HFF-Myc (cell line): ENCODE measurements around the gene PIEZO2.

Experiments
- DNase-seq: peaks from one replicate; pipeline ENCODE4 v3.0.0-alpha.2; 2011; ENCODE audit warnings: low read depth; ENCODE audit errors: extremely low read depth
- H3K4me3 ChIP-seq: replicated peaks from 2 replicates; pipeline ENCODE4 v1.5.1; 2011; ENCODE audit warnings: low read depth, mild to moderate bottlenecking, control low read depth, low read length
- CTCF ChIP-seq: IDR thresholded peaks from 2 replicates; pipeline ENCODE4 v1.5.1; 2012; ENCODE audit warnings: mild to moderate bottlenecking, low read depth, low read length, control low read depth; ENCODE audit errors: missing control alignments

Gene PIEZO2

GRCh38 chr18:10757349-10757748 lies 392.0 kb downstream of the PIEZO2 start:
- no peak for DNase-seq
- H3K4me3 ChIP-seq = no peak overlapping the region
- no peak for TF ChIP-seq CTCF

GRCh38 chr18:10755855-10756254 lies 393.5 kb downstream of the PIEZO2 start:
- TF ChIP-seq CTCF = no peak
- no peak overlapping the region for H3K4me3 ChIP-seq
- no peak for DNase-seq

- H3K4me3 ChIP-seq = no peak overlapping the region
- TF ChIP-seq CTCF = no peak
- DNase-seq = no peak
These were observed 395.2 kb downstream of the PIEZO2 start for GRCh38 chr18:10754128-10754527.

GRCh38 chr18:10752382-10752781 lies 397.0 kb downstream of the PIEZO2 start:
- DNase-seq = no peak
- TF ChIP-seq CTCF = no peak
- H3K4me3 ChIP-seq = no peak overlapping the region

- TF ChIP-seq CTCF = no peak
- DNase-seq = no peak
These were observed 397.7 kb downstream of the PIEZO2 start for GRCh38 chr18:10751653-10752052.

GRCh38 chr18:10750191-10751035 lies 399.0 kb downstream of the PIEZO2 start:
- no peak for TF ChIP-seq CTCF
- DNase-seq = no peak
- H3K4me3 ChIP-seq = no peak overlapping the region

More at GRCh38 chr18:10751653-10752052, 397.7 kb downstream of the PIEZO2 start:
- no peak overlapping the region for H3K4me3 ChIP-seq
